ENCODE measurements around the gene KRT7.
"Not testable (repeated sequence)": the region's sequence is repeated elsewhere in the genome, so short reads cannot be mapped to it uniquely, and the experiment has no call there.

The KRT7 gene

DNA sequence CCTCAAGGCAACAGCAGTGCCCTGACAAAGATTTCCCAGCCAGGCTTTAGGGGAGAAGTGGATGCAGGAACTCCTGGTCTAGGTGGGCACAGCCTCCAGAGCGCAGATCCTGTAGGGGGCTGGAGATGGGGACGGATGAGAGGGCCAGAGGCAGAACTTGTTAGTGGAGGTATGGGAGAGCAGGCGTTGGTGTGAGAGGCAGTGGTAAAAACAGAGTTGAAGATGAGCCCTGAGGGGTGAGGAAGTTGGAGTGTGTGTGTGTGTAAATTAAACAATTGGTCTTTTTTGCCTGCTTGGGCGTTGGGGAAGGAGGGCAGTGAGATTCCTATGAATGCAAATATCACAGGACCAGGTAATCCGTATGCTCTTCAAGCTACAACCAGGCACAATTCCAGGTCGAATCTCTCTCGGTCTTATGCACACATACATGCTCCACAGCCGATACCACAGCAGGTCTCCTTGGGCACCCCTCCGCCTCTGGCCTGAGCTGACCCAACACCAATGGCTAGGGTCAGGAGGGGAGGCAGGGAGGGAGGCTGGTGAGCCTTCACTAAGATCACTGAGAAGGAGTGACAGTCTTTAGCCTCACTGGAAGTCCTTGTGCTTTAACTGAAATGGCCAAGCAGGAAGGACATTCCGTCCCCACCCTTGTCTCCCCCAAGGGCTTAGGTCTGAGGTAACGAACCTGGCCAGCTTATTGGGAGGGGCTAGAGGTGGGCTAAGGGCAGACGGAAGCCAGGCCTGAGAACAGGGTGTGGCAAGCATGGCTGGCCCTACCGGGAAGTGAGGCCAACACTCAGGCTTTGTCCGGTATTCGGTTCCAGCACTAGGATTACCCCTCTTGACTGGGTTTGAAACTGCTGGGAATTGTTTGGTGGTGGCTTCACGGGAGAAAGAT lies 1.5 kb upstream of the KRT7 start:
- no peak for DNase-seq

DNA sequence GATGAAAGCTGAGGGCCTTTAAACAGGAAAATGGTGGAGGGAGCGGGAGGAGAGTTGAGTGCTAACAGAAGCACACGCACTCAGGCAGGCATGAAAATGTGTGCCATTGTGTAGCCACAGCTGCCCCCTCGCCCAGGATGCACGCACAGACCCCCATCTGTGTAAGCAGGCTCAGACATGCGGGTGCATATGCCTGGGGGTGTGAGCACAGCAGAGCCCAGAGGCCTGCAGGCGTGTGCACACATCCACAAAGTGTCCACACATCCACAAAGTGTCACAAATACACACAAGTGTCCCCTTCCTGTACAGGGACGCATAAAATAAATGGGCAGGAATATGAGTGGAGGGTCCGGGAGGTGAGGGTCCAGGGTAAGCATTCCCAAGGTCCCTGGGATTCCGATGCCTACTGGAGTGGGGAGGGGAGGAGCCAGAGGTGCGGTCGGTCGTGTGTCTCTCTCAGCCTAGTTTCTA lies 805 bp upstream of the KRT7 start:
- no peak for DNase-seq

DNA sequence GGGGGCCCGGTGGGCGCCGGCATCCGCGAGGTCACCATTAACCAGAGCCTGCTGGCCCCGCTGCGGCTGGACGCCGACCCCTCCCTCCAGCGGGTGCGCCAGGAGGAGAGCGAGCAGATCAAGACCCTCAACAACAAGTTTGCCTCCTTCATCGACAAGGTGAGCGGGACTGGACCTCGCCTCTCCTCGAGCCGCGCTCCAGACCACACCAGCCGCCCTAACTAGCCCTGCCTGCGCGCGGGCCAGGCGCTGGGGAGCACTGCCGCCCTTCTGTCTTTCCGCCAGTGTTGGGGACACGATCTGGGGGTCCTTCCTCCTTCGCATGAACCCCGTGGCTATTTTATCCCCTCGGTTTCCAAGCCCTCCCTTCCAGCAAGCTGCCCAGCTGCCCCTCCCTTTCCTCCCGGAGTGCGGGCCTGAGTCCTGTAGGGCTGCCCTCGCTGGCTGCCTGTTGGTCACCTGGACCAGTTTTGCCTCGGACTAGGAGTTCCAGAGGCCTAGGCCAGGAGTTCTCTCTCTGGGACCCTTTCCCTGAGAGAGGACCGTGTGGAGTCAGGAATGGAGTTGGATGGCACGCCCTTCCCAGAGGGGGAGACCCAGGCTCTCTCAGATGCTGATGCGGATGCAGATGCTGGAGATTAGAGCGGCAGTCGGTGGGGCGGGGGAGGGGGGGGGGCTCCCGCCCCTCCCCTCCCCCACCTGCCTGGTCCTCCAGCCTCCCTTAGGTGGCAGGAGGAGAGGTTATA lies 592 bp downstream of the KRT7 start:
- DNase-seq, result no peak

DNA sequence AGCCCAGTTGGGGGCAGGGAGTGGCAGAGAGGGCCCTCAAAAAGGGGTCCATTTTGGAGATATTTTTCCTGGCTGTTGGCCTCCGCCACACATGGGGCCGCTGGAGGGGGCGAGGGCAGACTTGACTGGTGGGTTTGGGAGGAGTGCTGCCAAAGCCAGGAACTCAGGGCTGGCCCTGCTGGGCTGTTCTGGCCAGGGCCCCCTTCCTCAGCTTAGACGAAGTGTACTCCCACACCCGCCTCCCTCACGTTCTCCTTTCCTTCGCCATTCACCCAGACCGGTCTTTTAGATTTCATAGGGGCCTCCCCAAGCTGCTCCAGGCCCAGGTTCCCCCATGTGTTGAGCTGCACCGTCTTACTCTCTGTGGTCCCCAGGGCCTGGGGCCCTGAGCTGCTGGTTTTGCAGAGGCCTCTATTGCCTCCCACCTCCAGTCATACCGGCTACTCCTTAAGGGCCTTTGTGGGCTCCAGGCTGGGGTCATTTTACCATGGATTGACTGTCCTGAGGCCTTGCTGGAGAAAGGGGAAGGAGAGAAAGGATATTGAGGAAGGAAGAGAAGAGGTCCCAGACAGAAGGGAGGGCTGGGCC lies 1.3 kb downstream of the KRT7 start:
- no peak for DNase-seq

DNA sequence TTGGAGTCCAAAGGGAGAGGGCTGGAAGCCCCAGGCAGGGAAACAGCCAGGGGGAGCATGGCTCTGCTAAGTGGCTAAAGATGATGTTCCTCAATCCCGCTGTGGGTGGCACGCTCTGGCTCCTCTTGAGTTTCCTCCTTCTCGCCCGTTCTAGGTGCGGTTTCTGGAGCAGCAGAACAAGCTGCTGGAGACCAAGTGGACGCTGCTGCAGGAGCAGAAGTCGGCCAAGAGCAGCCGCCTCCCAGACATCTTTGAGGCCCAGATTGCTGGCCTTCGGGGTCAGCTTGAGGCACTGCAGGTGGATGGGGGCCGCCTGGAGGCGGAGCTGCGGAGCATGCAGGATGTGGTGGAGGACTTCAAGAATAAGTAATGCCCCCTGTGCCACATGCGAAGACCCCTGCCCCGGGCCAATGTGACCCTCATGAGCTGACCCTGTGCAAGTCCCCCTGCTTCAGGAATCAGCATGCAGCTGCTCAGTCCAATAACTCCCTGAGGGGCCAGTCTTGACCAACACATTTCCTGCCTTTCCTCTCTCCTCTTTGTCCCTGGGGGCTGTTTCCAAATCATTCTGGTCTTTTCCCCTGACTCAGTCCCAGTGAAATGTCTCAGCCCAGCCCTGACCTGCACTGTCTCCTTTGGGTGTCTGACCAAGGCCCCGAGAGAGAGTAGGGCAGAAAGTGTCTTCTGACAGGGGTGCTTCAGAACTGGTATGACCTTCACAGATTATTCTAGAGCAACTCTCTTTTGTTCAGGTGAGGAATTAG lies 2.1 kb downstream of the KRT7 start:
- no peak for DNase-seq

DNA sequence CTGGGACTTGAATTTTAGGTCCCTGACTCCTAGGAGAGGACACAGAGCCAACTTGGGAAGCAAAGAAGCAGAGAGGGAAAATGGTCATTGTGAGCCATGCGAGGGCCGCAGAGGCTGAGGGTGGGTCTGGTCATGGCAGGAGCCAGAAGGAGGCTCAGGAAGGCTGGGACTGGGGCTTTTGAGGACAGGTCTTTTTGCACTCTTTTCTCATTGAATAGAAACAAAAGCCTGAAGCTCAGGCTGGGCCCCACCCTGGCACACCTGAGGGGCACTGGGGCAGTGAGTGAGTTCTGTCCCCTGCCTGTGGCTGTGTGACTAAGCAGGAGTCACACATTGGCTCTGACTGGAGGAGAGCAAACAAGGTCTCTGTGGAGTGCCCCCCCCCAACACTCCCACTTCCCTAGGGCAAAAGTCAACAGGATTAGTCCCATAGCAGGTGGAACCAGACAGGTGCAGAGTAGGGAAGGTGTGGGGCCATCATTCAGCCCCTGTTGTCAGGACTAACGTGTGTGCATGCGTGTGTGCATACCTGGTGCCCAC lies 2.8 kb downstream of the KRT7 start:
- DNase-seq, result no peak

DNA sequence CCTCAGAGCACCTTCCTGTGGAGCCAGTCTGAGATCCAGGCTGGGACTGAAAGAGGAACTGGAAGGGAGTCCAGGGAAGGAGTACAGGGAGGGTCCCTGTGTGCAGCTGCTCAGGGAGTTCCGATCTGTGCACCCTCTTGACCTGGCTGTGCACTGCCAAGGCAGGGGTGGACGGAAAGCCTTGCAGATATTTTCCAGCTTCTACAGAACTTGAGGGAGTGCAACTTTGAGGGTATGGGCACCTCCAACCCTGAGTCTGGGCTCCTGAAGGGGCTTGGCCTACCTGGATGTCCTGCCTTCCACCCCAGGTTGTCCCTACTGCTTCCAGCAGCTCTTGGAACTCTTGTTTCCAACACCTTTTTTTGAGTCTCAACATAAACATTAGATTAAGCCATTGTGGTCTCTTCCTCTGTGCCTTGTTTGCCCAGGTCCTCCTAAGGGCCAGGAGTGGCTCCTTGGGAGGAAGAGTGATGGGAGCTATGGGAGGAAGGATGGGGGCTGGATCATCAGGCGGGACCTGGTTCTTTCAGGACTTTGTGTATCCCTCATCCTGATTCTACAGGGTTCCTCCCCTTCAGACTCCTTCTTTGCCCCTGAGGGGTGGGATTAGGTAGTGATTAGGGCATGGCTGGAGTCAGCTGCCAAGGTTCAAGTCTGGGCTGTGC lies 3.5 kb downstream of the KRT7 start:
- DNase-seq, result no peak

DNA sequence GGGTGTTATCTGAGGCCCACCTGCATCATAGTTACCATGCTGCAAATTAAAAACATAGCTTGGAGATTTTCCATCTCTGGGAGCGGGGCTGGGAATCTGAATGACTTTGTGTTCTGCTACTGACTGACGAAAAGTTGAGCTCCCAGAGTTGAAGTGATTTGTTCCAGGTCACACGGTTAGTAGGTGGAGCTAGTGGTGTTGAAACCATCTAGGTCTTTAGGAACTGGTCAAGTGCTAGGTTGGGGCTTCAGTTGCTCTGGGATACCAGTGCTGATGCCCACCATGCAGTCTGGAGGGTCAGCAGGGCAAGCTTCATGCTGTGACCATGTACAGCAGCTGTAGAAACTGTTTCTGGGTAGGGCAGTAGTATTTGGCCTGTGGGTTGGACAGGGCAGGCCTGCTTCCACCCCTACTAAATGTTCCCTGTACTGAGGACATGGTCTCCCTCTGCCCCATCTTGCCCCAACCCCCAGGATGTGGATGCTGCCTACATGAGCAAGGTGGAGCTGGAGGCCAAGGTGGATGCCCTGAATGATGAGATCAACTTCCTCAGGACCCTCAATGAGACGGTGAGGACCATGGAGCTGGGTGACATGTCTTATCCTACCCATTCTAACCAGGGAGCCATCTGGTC lies 5.3 kb downstream of the KRT7 start:
- DNase-seq, result no peak

DNA sequence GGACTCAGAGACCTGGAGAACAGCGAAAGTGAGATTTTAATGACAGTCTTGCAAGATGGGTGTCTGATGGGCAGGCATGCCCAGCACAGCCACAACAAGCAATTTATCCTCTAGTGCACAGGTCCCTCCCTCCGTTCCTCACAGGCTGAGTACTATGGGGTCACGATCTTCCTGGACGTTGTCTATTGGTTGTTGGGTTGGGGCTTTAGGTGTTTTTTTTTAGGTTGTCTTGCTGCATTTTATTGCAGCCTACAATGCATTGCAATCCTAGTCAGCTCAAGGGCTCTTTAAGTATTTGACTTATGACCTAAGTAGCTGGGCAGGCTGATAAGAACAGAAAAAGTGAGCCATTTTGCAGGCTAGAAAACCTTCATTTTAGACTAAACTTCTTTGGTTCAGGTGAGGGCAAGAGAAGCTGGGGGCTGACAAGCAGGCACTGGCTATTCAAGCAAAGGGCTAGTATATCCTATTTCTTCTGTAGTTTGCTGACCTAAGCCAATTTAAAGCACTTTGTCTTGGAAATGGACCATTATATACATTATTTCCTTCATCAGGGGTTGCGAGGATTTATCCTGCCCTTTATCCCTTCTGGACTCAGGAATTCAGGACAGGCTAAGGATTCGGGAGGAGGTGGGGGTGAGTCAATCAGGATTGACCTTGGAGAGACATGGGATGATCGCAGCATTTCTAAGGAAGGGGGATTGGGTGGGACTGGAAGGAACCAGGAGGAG lies 6.0 kb downstream of the KRT7 start:
- DNase-seq, result no peak

DNA sequence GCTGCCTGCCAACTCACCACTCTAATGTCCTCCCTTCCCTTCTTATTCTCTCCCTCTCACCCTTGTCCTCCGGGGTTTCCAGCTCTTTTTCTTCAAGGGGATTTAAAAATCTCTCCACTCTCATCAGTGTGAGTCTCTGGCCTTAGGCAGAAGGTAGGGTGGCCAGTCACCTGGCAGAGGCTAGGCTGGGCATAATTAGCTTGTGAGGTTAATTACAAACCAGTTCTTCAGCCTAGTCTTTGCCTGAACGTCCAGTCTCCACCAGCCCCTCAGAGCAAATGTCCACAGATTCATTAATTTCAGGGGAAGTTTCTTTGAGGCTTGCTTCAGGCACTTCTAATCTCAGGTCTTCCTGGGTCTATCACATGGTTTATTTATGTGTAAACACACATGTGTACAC lies 6.7 kb downstream of the KRT7 start:
- DNase-seq, result no peak

DNA sequence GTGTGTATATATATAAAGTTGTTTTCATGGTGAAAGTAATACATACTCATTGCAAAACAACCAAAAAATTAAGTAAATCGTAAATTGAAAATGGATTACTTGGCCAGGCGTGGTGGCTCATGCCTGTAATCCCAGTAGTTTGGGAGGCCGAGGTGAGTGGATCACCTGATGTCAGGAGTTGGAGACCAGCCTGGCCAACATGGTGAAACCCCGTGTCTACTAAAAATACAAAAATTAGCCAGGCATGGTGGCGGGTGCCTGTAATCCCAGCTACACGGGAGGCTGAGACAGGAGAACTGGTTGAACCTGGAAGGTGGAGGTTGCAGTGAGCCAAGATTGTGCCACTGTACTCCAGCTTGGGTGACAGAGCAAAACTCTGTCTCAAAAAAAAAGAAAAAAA lies 7.2 kb downstream of the KRT7 start:
- not testable (repeated sequence) for DNase-seq

DNA sequence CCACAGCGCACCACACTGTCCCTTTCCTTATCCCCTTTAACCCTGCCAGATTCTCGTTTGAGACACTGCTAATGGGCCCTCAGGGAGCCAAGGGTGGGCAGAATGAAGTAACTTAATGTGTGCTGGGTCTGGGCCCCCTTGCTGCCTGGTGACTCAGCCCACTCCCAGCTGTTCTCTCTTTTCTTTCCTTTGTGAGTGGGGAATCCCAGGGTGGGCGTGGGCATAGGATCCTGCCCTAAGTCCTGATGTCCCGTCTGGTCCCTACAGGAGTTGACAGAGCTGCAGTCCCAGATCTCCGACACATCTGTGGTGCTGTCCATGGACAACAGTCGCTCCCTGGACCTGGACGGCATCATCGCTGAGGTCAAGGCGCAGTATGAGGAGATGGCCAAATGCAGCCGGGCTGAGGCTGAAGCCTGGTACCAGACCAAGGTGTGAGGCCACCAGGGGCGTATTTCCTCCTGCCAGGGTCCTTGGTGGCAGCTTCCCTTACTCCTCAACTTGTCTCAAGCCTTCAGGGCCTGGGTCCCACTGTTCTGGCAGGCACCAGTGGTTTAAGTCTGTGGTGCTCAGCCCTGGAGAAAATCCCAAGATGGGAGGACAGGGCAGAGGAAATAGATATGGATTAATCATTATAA lies 8.3 kb downstream of the KRT7 start:
- DNase-seq, result no peak

DNA sequence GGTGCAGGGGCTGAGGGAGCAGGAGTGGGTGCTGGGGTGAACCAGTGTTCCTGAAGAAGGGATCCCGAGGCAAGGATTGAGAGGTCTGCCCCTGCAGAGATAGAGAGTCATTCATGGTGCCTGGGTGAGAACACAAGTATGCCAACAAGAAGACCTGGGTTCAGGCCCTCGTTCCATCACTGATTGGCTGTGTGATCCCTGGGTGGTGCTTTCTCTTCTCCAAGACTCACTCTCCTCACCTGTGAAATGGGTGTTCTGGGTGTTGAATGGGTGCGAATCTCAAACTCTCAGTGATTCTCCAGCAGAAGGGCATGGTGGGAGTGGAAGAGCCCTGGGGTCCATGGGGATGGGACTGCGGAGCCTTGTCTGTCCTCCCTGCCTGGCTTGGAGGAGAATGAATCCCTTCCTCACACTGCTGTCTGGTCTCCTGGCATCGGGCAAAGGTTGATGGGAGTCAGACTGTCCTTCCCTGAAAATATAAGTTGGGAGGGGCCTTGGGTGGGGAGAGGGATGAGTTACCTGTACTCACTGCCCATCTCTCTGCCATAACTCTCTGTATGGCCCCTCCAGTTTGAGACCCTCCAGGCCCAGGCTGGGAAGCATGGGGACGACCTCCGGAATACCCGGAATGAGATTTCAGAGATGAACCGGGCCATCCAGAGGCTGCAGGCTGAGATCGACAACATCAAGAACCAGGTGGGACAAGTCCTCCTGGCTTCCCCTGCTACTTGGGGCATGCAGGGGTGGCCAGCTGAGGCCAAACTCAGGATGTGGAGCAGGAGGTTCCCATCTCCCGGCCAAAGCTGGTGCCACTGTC lies 9.6 kb downstream of the KRT7 start:
- DNase-seq, result no peak

DNA sequence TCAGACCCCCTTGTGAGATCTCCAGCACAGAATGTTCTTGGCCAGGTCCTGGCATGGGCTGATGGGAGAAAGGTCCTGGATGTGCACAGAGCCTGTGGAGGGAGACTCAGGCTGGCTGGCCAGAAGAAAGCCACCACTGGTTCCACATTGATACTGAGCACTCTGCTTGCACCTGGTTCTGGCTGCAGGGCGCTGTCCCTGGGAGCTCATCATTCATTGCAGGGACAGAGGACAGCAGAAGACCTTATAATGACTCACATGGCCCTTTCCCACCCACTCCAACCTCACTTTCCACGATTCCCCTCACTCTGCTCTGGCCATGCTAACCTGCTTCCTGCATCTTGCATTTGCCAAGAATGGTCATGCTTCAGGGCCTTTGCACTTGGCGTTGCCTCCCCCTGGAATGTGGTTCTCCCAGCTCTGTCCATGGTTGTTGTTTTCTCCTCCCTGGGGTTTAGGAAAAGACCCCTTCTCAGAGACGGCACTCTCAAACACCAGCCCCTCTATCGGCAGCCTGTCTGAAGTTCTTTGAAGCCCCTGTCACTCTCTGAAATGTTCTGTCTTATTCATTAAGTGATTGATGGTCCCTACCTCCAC lies 10.3 kb downstream of the KRT7 start:
- DNase-seq, result no peak

DNA sequence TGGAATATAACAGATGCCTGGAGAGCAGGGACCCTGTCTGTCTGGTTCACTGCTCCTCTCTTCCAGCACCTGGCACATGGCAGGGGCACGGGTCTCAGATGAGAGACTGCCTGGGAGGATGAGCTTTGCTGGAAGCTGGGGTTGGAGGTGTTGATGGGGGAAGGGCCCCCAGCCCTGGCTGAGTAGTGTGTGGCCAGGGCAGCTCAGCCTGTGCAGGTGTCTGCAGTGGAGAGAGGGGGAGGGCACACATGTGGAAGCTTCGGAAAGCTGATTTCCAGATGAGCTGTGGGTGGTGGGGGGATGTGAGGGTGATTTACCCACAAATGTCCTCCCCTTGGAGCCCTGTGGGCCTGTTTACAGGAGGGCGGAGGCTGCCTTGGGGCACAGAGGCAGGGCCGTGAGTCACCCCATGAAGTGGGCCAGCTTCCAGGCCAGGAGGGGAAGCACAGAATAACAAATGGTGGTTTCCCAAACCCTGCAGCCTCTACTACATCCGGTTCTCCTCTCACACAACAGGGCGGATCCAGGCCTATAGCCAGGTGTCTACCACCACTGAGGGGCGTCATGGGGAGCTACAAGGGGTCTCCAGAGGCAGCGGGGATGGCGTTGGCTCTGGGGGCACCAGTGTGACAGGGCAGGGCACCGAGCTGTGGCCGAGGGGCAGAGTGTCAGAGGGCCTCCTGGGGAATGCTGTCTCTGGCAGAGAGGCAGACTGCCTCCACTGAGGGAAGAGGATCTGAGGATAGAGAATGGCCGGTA lies 11.0 kb downstream of the KRT7 start:
- peak; percentile 74 for DNase-seq

DNA sequence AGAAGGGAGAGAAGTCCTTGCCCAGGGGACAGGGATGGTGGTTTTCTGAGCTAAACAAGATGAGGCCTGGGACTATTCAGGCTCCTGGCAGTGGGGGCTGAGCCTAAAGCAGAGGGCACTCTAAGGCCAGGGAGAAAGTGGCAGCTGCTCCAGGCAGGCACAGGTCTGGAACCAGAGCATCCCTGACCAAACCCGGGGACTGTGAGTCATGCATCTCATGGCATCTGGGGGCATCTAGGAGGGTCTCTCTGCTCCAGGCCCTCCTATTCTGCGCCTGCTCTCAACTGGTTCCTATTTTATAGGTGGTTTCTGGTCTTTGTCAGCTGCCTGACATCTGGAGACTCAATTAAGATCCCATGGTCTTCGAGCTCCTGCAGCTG lies 11.6 kb downstream of the KRT7 start:
- no peak for DNase-seq

DNA sequence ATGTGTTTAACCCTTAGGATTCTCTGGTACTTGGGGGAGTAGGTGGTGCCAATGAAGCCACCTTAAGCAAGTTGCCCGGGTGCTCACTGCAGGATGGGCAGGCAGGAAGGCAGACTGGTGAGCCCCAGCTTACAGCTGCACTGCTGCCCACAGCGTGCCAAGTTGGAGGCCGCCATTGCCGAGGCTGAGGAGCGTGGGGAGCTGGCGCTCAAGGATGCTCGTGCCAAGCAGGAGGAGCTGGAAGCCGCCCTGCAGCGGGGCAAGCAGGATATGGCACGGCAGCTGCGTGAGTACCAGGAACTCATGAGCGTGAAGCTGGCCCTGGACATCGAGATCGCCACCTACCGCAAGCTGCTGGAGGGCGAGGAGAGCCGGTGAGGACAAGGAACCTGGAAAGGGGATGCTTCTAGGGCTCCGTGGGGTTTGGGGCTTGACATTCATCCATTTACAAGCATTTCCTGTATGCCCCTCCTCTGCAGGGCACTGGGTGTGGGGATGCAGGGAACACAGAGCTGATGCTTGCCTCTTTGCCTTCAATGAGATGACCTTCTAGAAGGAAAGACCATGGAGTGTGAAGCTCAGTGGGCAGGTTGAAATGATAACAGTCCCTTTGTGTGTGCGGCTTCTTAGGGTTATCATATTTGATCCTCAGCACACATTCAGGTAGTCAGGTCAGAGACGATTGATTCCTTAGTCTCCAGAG lies 12.4 kb downstream of the KRT7 start:
- no peak for DNase-seq
